ENCODE results near the gene BRD4.

The BRD4 gene

GRCh38 chr19:15234431-15235130, 97.8 kb downstream of the BRD4 start:
- DNase-seq, result no peak

GRCh38 chr19:15231271-15231670, 101.1 kb downstream of the BRD4 start:
- DNase-seq, result peak in 1 of 56 donors; percentile 7

- no peak for DNase-seq
These were observed 105.1 kb downstream of the BRD4 start for GRCh38 chr19:15227261-15227660.

GRCh38 chr19:15225760-15226159, 106.6 kb downstream of the BRD4 start:
- no peak for DNase-seq

- peak in 16 of 56 donors; percentile 7 to 66 (median 47) for DNase-seq
These were observed 108.5 kb downstream of the BRD4 start for GRCh38 chr19:15223649-15224361.

GRCh38 chr19:15222738-15223648, 109.3 kb downstream of the BRD4 start:
- DNase-seq, result peak; percentile 44 to 96 (median 84)

GRCh38 chr19:15220833-15221232, 111.5 kb downstream of the BRD4 start:
- DNase-seq, result no peak

GRCh38 chr19:15218501-15218900, 113.8 kb downstream of the BRD4 start:
- DNase-seq, result no peak

GRCh38 chr19:15216363-15216762, 116.0 kb downstream of the BRD4 start:
- DNase-seq, result no peak

GRCh38 chr19:15213715-15214381, 118.5 kb downstream of the BRD4 start:
- no peak for DNase-seq

GRCh38 chr19:15212711-15213110, 119.6 kb downstream of the BRD4 start:
- DNase-seq, result no peak

- DNase-seq, result no peak
These were observed 122.0 kb downstream of the BRD4 start for GRCh38 chr19:15210323-15210781.

GRCh38 chr19:15201374-15202023, 130.8 kb downstream of the BRD4 start:
- no peak for DNase-seq

- DNase-seq, result peak in 1 of 56 donors; percentile 9
These were observed 131.6 kb downstream of the BRD4 start, which contains the start of gene NOTCH3 for GRCh38 chr19:15200553-15201364. Gene NOTCH3, minus strand, starts transcription at chr19:15200995. Its CDS starts 90 bp downstream, at chr19:15200905.

- peak in 1 of 56 donors; percentile 19 for DNase-seq
These were observed 132.4 kb downstream of the BRD4 start for GRCh38 chr19:15199661-15200552.

GRCh38 chr19:15198951-15199660, 133.2 kb downstream of the BRD4 start:
- DNase-seq, result no peak

GRCh38 chr19:15197942-15198341, 134.4 kb downstream of the BRD4 start:
- no peak for DNase-seq

Measured in nucleus accumbens (tissue), 56 donors.